ENCODE results near the gene NOVA2.

DNA sequence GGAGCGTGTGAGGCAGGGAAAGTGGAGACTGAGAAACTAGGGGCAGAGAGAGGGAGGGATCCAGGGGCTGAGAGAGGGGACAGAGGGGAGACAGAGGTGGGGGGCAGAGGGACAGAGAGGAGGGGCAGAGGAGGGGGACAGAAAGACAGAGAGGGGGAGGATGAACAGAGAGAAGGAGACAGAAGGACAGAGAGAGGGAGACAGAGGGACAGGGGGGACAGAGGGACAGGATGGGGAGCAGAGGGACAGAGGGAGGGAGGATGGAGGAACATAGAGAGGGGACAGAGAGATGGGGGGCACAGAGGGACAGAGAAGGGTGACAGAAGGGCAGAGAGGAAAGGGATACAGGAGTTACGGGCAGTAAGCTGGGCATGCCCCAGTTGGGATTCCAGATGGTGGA lies 44.4 kb downstream of the NOVA2 start:
- TF ChIP-seq, protein P1, sequence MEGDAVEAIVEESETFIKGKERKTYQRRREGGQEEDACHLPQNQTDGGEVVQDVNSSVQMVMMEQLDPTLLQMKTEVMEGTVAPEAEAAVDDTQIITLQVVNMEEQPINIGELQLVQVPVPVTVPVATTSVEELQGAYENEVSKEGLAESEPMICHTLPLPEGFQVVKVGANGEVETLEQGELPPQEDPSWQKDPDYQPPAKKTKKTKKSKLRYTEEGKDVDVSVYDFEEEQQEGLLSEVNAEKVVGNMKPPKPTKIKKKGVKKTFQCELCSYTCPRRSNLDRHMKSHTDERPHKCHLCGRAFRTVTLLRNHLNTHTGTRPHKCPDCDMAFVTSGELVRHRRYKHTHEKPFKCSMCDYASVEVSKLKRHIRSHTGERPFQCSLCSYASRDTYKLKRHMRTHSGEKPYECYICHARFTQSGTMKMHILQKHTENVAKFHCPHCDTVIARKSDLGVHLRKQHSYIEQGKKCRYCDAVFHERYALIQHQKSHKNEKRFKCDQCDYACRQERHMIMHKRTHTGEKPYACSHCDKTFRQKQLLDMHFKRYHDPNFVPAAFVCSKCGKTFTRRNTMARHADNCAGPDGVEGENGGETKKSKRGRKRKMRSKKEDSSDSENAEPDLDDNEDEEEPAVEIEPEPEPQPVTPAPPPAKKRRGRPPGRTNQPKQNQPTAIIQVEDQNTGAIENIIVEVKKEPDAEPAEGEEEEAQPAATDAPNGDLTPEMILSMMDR (IDR thresholded peaks at IDR 0.05; ENCODE audit: borderline replicate concordance, extremely low read depth, low read length, poor library complexity, severe bottlenecking) = no peak
- no peak for TF ChIP-seq EZH2 (IDR thresholded peaks at IDR 0.05; ENCODE audit: borderline replicate concordance, low read depth, low read length, severe bottlenecking)

Data from DND-41 (cell line).